T follicular helper cell (primary cell): Measurements from ENCODE around the gene MPO.

ENCODE experiments used
- DNase-seq: peaks from one replicate; pipeline ENCODE4 v3.0.0-alpha.2; 2020; ENCODE audit warnings: low read depth
- total RNA-seq, 2 experiments: gene quantifications; one replicate each; lab custom pipeline; 2026; lab: John Stamatoyannopoulos, UW

Gene MPO
- total RNA-seq = 0 reads per million in 2 experiments

- DNase-seq = no peak
Observed at GRCh38 chr17:58280480-58281217, at the start of gene MPO. TSS of gene MPO (minus strand) at chr17:58280935. CDS start at chr17:58280758, 177 bp downstream.

GRCh38 chr17:58329810-58330537 is 49.2 kb upstream of the MPO start:
- DNase-seq = no peak

- DNase-seq = peak; percentile 43
Observed at GRCh38 chr17:58329035-58329809, 48.5 kb upstream of the MPO start.

GRCh38 chr17:58328195-58329034 is 47.7 kb upstream of the MPO start, which contains the start of gene TSPOAP1:
TSS of gene TSPOAP1 (minus strand) at chr17:58328795. CDS start at chr17:58327920, 875 bp downstream.
- DNase-seq = no peak

- DNase-seq = no peak
Observed at GRCh38 chr17:58327363-58328194, 46.8 kb upstream of the MPO start.

GRCh38 chr17:58326609-58327362 is 46.1 kb upstream of the MPO start:
- no peak for DNase-seq

- DNase-seq = no peak
Observed at GRCh38 chr17:58325976-58326468, 45.3 kb upstream of the MPO start.

GRCh38 chr17:58325289-58325726 is 44.6 kb upstream of the MPO start:
- no peak for DNase-seq

GRCh38 chr17:58324409-58325288 is 43.9 kb upstream of the MPO start:
- DNase-seq = no peak

- DNase-seq = no peak
Observed at GRCh38 chr17:58324056-58324408, 43.3 kb upstream of the MPO start.

- no peak for DNase-seq
Observed at GRCh38 chr17:58323366-58324055, 42.8 kb upstream of the MPO start.

GRCh38 chr17:58322581-58323185 is 41.9 kb upstream of the MPO start:
- no peak for DNase-seq

GRCh38 chr17:58321571-58322525 is 41.1 kb upstream of the MPO start:
- no peak for DNase-seq

GRCh38 chr17:58320570-58321323 is 40.0 kb upstream of the MPO start:
- DNase-seq = no peak

GRCh38 chr17:58320163-58320558 is 39.4 kb upstream of the MPO start:
- DNase-seq = no peak
